Adrenal gland (tissue), 5 donors: Measurements from ENCODE around the gene NAIF1.

Source experiments
- POLR2A ChIP-seq, 2 donors: fragments of 450-650 bp; IDR thresholded peaks; one replicate each; pipeline ENCODE4 v1.6.1; 2017; ENCODE audit warnings: antibody characterized with exemption in 2 of 2, mild to moderate bottlenecking in 2 of 2, moderate library complexity in 1 of 2
- TF ChIP-seq, protein P1 (sequence below), 6 experiments: fragments of 450-650 bp in 4 of 6; fragments of 200-600 bp in 2 of 6; sonication (generic) in 1 of 6; IDR thresholded peaks; 1 replicate in 5 of 6; 2 replicates in 1 of 6; pipeline versions ENCODE4 v1.5.1 to v1.8.0; 2016 to 2021; ENCODE audit warnings: antibody characterized with exemption in 6 of 6, mild to moderate bottlenecking in 2 of 6, moderate library complexity in 1 of 6
- donor health status: DM: no; HTN: no; CAD: no.

DNA sequence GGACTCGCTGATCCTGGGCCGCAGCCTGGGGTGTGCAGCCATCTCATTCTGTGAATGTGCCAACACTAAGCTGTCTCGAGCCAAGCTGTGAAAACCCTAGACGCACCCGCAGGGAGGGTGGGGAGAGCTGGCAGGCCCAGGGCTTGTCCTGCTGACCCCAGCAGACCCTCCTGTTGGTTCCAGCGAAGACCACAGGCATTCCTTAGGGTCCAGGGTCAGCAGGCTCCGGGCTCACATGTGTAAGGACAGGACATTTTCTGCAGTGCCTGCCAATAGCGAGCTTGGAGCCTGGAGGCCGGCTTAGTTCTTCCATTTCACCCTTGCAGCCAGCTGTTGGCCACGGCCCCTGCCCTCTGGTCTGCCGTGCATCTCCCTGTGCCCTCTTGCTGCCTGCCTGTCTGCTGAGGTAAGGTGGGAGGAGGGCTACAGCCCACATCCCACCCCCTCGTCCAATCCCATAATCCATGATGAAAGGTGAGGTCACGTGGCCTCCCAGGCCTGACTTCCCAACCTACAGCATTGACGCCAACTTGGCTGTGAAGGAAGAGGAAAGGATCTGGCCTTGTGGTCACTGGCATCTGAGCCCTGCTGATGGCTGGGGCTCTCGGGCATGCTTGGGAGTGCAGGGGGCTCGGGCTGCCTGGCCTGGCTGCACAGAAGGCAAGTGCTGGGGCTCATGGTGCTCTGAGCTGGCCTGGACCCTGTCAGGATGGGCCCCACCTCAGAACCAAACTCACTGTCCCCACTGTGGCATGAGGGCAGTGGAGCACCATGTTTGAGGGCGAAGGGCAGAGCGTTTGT lies 40.5 kb upstream of the NAIF1 start:
- TF ChIP-seq, protein P1, sequence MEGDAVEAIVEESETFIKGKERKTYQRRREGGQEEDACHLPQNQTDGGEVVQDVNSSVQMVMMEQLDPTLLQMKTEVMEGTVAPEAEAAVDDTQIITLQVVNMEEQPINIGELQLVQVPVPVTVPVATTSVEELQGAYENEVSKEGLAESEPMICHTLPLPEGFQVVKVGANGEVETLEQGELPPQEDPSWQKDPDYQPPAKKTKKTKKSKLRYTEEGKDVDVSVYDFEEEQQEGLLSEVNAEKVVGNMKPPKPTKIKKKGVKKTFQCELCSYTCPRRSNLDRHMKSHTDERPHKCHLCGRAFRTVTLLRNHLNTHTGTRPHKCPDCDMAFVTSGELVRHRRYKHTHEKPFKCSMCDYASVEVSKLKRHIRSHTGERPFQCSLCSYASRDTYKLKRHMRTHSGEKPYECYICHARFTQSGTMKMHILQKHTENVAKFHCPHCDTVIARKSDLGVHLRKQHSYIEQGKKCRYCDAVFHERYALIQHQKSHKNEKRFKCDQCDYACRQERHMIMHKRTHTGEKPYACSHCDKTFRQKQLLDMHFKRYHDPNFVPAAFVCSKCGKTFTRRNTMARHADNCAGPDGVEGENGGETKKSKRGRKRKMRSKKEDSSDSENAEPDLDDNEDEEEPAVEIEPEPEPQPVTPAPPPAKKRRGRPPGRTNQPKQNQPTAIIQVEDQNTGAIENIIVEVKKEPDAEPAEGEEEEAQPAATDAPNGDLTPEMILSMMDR (IDR thresholded peaks at IDR 0.05) = no peak
- TF ChIP-seq POLR2A (IDR thresholded peaks at IDR 0.05) = no peak
